ENCODE measurements around the gene SYT9. TPM values are rescaled to one million over a fixed set of nuclear protein-coding genes. Genes with fewer than 3 reads are reported as not detected.

Gene SYT9
- total RNA-seq, 1 donor from 2014 or later: 1.0 TPM

- H3K4me3 ChIP-seq (ENCODE audit: low read depth, low read length): no peak overlapping the region
- TF ChIP-seq CTCF (IDR thresholded peaks at IDR 0.05; ENCODE audit: insufficient read depth, low read length, poor library complexity, severe bottlenecking): no peak
- DNase-seq (ENCODE audit: low read depth): no peak
These were observed 232.9 kb downstream of the SYT9 start for GRCh38 chr11:7484645-7485044.

GRCh38 chr11:7485186-7486097 is 233.7 kb downstream of the SYT9 start, which contains the start of gene OLFML1:
Gene OLFML1, plus strand, starts transcription at chr11:7485506. Its CDS starts 370 bp downstream, at chr11:7485876.
- TF ChIP-seq CTCF (IDR thresholded peaks at IDR 0.05; ENCODE audit: insufficient read depth, low read length, poor library complexity, severe bottlenecking): no peak
- no peak for DNase-seq (ENCODE audit: low read depth)
- H3K36me3 ChIP-seq (ENCODE audit: control insufficient read depth, insufficient read depth, low read length): no peaks in the 10 kb centered on the region
- H3K4me3 ChIP-seq (ENCODE audit: low read depth, low read length): no peak within 1 kb of the TSS
- no peaks in the 10 kb centered on the region for H3K27me3 ChIP-seq (ENCODE audit: control insufficient read depth, insufficient read depth, low read length)

More at GRCh38 chr11:7484645-7485044, 232.9 kb downstream of the SYT9 start:
- Histone ChIP-seq H3K27me3 (ENCODE audit: control insufficient read depth, insufficient read depth, low read length) (no peaks in the 10 kb centered on the region), H3K36me3 (ENCODE audit: control insufficient read depth, insufficient read depth, low read length) (no peaks in the 10 kb centered on the region)

GRCh38 chr11:7486098-7486780 is 234.5 kb downstream of the SYT9 start:
- DNase-seq (ENCODE audit: low read depth): no peak
- H3K4me3 ChIP-seq (ENCODE audit: low read depth, low read length): no peak overlapping the region
- no peak for TF ChIP-seq CTCF (IDR thresholded peaks at IDR 0.05; ENCODE audit: insufficient read depth, low read length, poor library complexity, severe bottlenecking)

GRCh38 chr11:7486781-7487140 is 235.1 kb downstream of the SYT9 start:
- no peak for TF ChIP-seq CTCF (IDR thresholded peaks at IDR 0.05; ENCODE audit: insufficient read depth, low read length, poor library complexity, severe bottlenecking)
- DNase-seq (ENCODE audit: low read depth): no peak
- no peak overlapping the region for H3K4me3 ChIP-seq (ENCODE audit: low read depth, low read length)

More at GRCh38 chr11:7486098-7486780, 234.5 kb downstream of the SYT9 start:
- no peaks in the 10 kb centered on the region for H3K27me3 ChIP-seq (ENCODE audit: control insufficient read depth, insufficient read depth, low read length)
- no peaks in the 10 kb centered on the region for H3K36me3 ChIP-seq (ENCODE audit: control insufficient read depth, insufficient read depth, low read length)

GRCh38 chr11:7487360-7487759 is 235.7 kb downstream of the SYT9 start:
- Histone ChIP-seq H3K4me3 (ENCODE audit: low read depth, low read length) (no peak overlapping the region), H3K27me3 (ENCODE audit: control insufficient read depth, insufficient read depth, low read length) (no peaks in the 10 kb centered on the region), H3K36me3 (ENCODE audit: control insufficient read depth, insufficient read depth, low read length) (no peaks in the 10 kb centered on the region)
- DNase-seq (ENCODE audit: low read depth): no peak
- no peak for TF ChIP-seq CTCF (IDR thresholded peaks at IDR 0.05; ENCODE audit: insufficient read depth, low read length, poor library complexity, severe bottlenecking)

More at GRCh38 chr11:7486781-7487140, 235.1 kb downstream of the SYT9 start:
- no peaks in the 10 kb centered on the region for H3K27me3 ChIP-seq (ENCODE audit: control insufficient read depth, insufficient read depth, low read length)
- no peaks in the 10 kb centered on the region for H3K36me3 ChIP-seq (ENCODE audit: control insufficient read depth, insufficient read depth, low read length)
